Endodermal cell (in vitro differentiated cells): Measurements from ENCODE around the gene PRODH2. TPM values are rescaled to one million over a fixed set of nuclear protein-coding genes. Genes with fewer than 3 reads are reported as not detected.

Source experiments
- DNase-seq: peaks from one replicate; pipeline ENCODE4 v3.0.0-alpha.2; 2017
- H3K27ac ChIP-seq: 2 replicates; pipeline ENCODE4 v1.5.1; 2013; ENCODE audit warnings: mild to moderate bottlenecking, low read depth, low read length, moderate library complexity
- H3K27me3 ChIP-seq: 2 replicates; pipeline ENCODE4 v1.6.1; 2013; ENCODE audit warnings: mild to moderate bottlenecking, low read length, moderate library complexity; ENCODE audit not compliant: insufficient read depth, control insufficient read depth, poor library complexity, severe bottlenecking
- H3K36me3 ChIP-seq: 2 replicates; pipeline ENCODE4 v1.7.0; 2013; ENCODE audit warnings: mild to moderate bottlenecking, low read length, moderate library complexity; ENCODE audit not compliant: control insufficient read depth, insufficient read depth
- H3K4me1 ChIP-seq: one replicate; pipeline ENCODE4 v1.7.0; 2013; ENCODE audit warnings: low read length; ENCODE audit not compliant: control insufficient read depth, insufficient read depth
- H3K4me3 ChIP-seq: 2 replicates; pipeline ENCODE4 v1.5.1; 2013; ENCODE audit warnings: mild to moderate bottlenecking, low read length, moderate library complexity
- H3K9ac ChIP-seq: 2 replicates; pipeline ENCODE4 v1.6.1; 2013; ENCODE audit warnings: mild to moderate bottlenecking, low read length, moderate library complexity; ENCODE audit not compliant: poor library complexity, severe bottlenecking; ENCODE audit errors: extremely low read depth
- H3K9me3 ChIP-seq: 2 replicates; pipeline ENCODE4 v1.6.1; 2013; ENCODE audit warnings: mild to moderate bottlenecking, low read length, moderate library complexity; ENCODE audit not compliant: control insufficient read depth
- H3K27ac Mint-ChIP-seq: 2 replicates; pipeline ENCODE4 v1.8.0; 2020; ENCODE audit warnings: mixed read lengths
- H3K27me3 Mint-ChIP-seq: 2 replicates; pipeline ENCODE4 v1.8.0; 2021; ENCODE audit warnings: mild to moderate bottlenecking, mixed read lengths; ENCODE audit not compliant: insufficient read depth
- H3K36me3 Mint-ChIP-seq: 2 replicates; pipeline ENCODE4 v1.8.0; 2020; ENCODE audit warnings: low read depth, mixed read lengths
- H3K4me1 Mint-ChIP-seq: 2 replicates; pipeline ENCODE4 v1.8.0; 2020; ENCODE audit warnings: mixed read lengths
- H3K4me3 Mint-ChIP-seq: 2 replicates; pipeline ENCODE4 v1.8.0; 2020; ENCODE audit warnings: mild to moderate bottlenecking, moderate library complexity, mixed read lengths
- H3K9me3 Mint-ChIP-seq: 2 replicates; pipeline ENCODE4 v1.8.0; 2020; ENCODE audit warnings: mild to moderate bottlenecking, mixed read lengths
- WGBS, 2 experiments: methylation state at CpG; one replicate each; pipeline versions ENCODE4 v1.1.5 to v1.1.7; 2013; ENCODE audit warnings: missing lambda C conversion rate in 2 of 2, mixed read lengths in 1 of 2; ENCODE audit not compliant: insufficient coverage in 1 of 2, insufficient read length in 1 of 2; 5-methylcytosine and 5-hydroxymethylcytosine counted together
- total RNA-seq, 2 donors: library from RNA; stranded (reverse); fragmentation: NEBNext Ultra II Directional in 1 of 2; extraction: Animal tissue kit (Norgen Biotek cat#: 25700) in 1 of 2; gene quantifications; 2 replicates in 1 of 2; 3 replicates in 1 of 2; pipeline ENCODE4 v1.2.1, GENCODE V29; 2021
- TF ChIP-seq, protein P1 (sequence below): fragments of 200-600 bp; sonication (generic); conservative IDR thresholded peaks from 2 replicates; pipeline ENCODE4 v1.5.0; 2021; ENCODE audit warnings: antibody characterized with exemption, mild to moderate bottlenecking

PRODH2 gene
- total RNA-seq, 2 donors from 2014 or later = 1.0 to 1.5 TPM

DNA sequence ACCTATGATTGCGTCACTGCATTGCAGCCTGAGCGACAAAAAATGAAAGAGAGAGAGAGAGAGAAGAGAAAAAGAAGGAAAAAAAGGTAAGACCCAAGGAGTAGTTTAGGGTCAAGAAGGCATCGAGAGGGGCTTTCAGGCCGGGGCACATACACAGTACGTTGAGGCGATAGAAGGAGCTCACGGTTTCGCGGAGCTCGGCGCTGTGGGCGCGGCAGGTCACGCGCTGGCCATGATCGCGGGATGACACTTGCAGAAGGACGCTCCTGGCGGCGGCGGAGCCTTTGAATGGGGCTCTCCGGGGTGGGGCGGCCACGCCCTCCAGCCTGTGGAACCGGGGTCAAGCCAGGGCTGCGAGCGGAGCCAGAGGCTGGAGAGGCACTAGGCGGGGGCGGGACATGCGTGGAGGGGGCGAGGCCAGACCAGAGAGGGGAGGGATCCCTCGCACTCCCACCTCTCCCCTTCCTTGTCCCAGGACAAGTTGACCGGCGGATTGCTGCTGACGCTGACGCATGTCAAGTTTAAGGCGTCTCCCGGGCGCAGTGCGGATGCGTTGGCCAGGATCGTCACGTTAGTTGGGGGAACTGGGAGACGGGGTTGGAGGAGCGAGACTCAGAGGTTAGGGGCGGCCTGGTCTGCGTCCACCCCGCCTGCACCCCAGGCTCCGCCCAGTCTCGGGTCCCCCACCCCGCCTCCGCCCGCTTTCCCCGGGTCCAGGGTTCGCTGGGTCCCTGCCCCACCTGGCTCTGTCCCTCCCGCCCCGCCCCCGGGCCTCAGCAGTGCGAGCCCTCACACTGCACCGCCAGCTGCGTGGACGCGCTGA lies 32.8 kb upstream of the PRODH2 start:
- WGBS, 2 experiments = 5 to 11% methylated on average over 18 to 63 of the region's 63 CpGs

DNA sequence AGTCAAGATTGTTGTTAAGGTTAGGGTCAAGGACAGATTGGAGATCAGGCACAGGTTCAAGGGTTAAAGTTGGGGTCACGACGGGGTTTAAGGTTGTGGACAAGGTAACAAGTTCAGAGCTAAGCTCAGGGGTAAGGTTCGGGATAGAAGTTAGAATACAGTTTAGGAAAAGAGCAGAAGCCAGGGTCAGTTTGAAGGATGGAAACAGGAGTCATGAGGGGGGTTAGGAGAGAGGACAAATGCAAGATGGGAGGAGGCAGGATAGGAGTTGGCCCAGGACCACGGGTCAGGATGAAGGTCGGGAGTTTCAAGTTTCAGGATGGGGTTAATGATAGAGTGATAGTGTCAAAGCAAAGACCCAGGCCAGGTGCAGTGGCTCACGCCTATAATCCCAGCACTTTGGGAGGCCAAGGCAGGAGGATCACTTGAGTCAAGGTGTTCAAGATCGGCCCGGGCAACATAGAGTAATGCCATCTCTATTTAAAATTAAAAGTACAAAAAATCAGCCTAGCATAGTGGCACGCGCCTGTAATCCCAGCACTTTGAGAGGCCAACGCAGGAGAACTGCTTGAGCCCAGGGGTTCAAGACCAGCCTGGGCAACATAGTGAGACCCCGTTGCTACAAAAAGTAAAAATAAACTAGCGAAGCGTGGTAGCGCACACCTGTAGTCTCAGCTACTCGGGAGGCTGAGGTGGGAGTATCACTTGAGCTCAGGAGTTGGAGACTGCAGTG lies 32.0 kb upstream of the PRODH2 start:
- WGBS, 2 experiments = 73 to 76% methylated on average over 14 to 16 of the region's 16 CpGs
- no peak overlapping the region for H3K4me3 ChIP-seq
- H3K36me3 ChIP-seq = no peaks in the 10 kb centered on the region
- no peaks in the 10 kb centered on the region for H3K9me3 ChIP-seq
- Mint-ChIP-seq H3K27me3 (peaks cover 92% of the 10 kb centered on the region), H3K36me3 (no peaks in the 10 kb centered on the region), H3K4me3 (peak overlapping the region; percentile 43), H3K9me3 (no peaks in the 10 kb centered on the region), H3K27ac (no peak overlapping the region), H3K4me1 (peaks cover 10% of the 10 kb centered on the region)
- TF ChIP-seq, protein P1, sequence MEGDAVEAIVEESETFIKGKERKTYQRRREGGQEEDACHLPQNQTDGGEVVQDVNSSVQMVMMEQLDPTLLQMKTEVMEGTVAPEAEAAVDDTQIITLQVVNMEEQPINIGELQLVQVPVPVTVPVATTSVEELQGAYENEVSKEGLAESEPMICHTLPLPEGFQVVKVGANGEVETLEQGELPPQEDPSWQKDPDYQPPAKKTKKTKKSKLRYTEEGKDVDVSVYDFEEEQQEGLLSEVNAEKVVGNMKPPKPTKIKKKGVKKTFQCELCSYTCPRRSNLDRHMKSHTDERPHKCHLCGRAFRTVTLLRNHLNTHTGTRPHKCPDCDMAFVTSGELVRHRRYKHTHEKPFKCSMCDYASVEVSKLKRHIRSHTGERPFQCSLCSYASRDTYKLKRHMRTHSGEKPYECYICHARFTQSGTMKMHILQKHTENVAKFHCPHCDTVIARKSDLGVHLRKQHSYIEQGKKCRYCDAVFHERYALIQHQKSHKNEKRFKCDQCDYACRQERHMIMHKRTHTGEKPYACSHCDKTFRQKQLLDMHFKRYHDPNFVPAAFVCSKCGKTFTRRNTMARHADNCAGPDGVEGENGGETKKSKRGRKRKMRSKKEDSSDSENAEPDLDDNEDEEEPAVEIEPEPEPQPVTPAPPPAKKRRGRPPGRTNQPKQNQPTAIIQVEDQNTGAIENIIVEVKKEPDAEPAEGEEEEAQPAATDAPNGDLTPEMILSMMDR = no peak
- H3K27me3 ChIP-seq = peaks cover 89% of the 10 kb centered on the region
- H3K27ac ChIP-seq = no peak overlapping the region
- no peak for DNase-seq
- no peaks in the 10 kb centered on the region for H3K4me1 ChIP-seq
- no peak overlapping the region for H3K9ac ChIP-seq

More for the DNA sequence above, 32.8 kb upstream of the PRODH2 start:
- DNase-seq = peak; percentile 77
- Mint-ChIP-seq H3K36me3 (no peaks in the 10 kb centered on the region), H3K27ac (no peak overlapping the region), H3K27me3 (peaks cover 97% of the 10 kb centered on the region), H3K4me1 (peaks cover 10% of the 10 kb centered on the region), H3K4me3 (peak overlapping the region; percentile 43), H3K9me3 (no peaks in the 10 kb centered on the region)
- H3K4me3 ChIP-seq = no peak overlapping the region
- H3K36me3 ChIP-seq = no peaks in the 10 kb centered on the region
- H3K4me1 ChIP-seq = no peaks in the 10 kb centered on the region
- TF ChIP-seq, protein P1 = no peak
- no peak overlapping the region for H3K27ac ChIP-seq
- H3K27me3 ChIP-seq = peaks cover 91% of the 10 kb centered on the region
- no peak overlapping the region for H3K9ac ChIP-seq
- H3K9me3 ChIP-seq = no peaks in the 10 kb centered on the region

DNA sequence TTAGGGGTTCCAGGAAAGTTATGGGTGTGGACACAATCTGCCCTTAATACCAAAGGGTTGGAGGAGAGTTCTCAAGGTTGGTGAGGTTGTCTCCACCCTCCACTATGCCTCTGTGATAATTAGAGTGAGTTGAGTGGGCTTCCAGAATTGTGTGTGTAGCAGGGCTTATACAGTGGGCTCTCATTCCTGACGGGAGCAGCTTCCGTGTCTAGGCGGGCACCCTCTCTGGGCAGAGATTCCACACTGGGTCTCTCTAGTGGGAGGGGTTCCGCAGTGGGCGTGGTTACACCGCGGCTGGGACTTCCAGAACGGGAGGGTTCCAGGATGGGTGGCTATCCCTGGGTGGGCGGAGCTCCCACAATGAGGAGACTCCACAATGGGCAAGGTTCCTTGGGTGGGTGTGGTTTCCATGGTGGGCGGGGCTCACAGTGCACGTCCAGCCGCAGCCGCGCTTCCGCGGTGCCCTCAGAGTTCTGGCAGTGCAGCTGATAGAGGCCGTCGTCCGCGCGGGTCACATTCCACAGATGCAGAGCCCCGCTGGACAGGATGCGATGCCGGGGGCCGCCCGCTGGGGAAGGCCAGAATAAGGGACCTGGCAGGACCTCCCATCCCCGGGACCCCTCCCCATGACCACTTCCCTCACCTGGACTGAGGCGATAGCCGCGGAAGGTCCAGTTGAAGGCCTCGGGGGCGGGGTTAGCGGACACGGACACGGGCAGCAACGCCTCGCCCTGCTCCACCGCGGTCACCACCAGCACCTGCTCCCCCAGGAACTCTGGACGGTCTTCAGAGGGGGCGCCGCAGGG lies 31.2 kb upstream of the PRODH2 start:
- H3K27me3 Mint-ChIP-seq = peaks cover 86% of the 10 kb centered on the region
- H3K27ac Mint-ChIP-seq = no peak overlapping the region
- no peaks in the 10 kb centered on the region for H3K4me1 ChIP-seq
- no peaks in the 10 kb centered on the region for H3K36me3 ChIP-seq
- H3K4me3 Mint-ChIP-seq = peak overlapping the region; percentile 43
- H3K27ac ChIP-seq = no peak overlapping the region
- no peaks in the 10 kb centered on the region for H3K36me3 Mint-ChIP-seq
- DNase-seq = peak; percentile 95
- WGBS, 2 experiments = 19 to 31% methylated on average over 16 to 42 of the region's 42 CpGs
- peaks cover 10% of the 10 kb centered on the region for H3K4me1 Mint-ChIP-seq
- no peak overlapping the region for H3K4me3 ChIP-seq
- H3K27me3 ChIP-seq = peaks cover 88% of the 10 kb centered on the region
- no peaks in the 10 kb centered on the region for H3K9me3 ChIP-seq
- H3K9ac ChIP-seq = no peak overlapping the region
- no peaks in the 10 kb centered on the region for H3K9me3 Mint-ChIP-seq
- TF ChIP-seq, protein P1 = no peak
